Neuronal stem cell (in vitro differentiated cells): ENCODE data around the gene WASHC4.
"Not testable (repeated sequence)": the region's sequence is repeated elsewhere in the genome, so short reads cannot be mapped to it uniquely, and the experiment has no call there.

Experiments
- DNase-seq: peaks from one replicate; pipeline ENCODE4 v3.0.0-alpha.2; 2013; ENCODE audit warnings: low spot score
- H2AFZ ChIP-seq: one replicate; pipeline ENCODE4 v1.6.1; 2013; ENCODE audit warnings: mild to moderate bottlenecking, low read length, inconsistent platforms
- H2AK5ac ChIP-seq: 2 replicates; pipeline ENCODE4 v1.6.1; 2013; ENCODE audit warnings: low read depth, mild to moderate bottlenecking, inconsistent platforms, low read length, moderate library complexity, mixed read lengths
- H2BK120ac ChIP-seq: 2 replicates; pipeline ENCODE4 v1.6.1; 2013; ENCODE audit warnings: low read depth, mild to moderate bottlenecking, inconsistent platforms, low read length, moderate library complexity, mixed read lengths
- H2BK12ac ChIP-seq: one replicate; pipeline ENCODE4 v1.6.1; 2013; ENCODE audit warnings: low read length, inconsistent platforms
- H2BK15ac ChIP-seq: 2 replicates; pipeline ENCODE4 v1.6.1; 2013; ENCODE audit warnings: mild to moderate bottlenecking, low read length, inconsistent platforms, mixed read lengths
- H2BK5ac ChIP-seq: one replicate; pipeline ENCODE4 v1.6.1; 2013; ENCODE audit warnings: inconsistent platforms, mild to moderate bottlenecking, low read length, moderate library complexity
- H3K14ac ChIP-seq: one replicate; pipeline ENCODE4 v1.6.1; 2013; ENCODE audit warnings: low read length, inconsistent platforms
- H3K18ac ChIP-seq: 2 replicates; pipeline ENCODE4 v1.6.1; 2013; ENCODE audit warnings: low read length, inconsistent platforms
- H3K23ac ChIP-seq: 2 replicates; pipeline ENCODE4 v1.6.1; 2013; ENCODE audit warnings: low read depth, mild to moderate bottlenecking, mixed read lengths, low read length, inconsistent platforms; ENCODE audit not compliant: poor library complexity
- H3K27ac ChIP-seq: replicated peaks from 3 replicates; pipeline ENCODE4 v1.5.1; 2013; ENCODE audit warnings: low read length, inconsistent platforms
- H3K27me3 ChIP-seq, 3 experiments: 2 replicates each; pipeline ENCODE4 v1.6.1; 2013; ENCODE audit warnings: low read length in 3 of 3, mild to moderate bottlenecking in 2 of 3, inconsistent platforms in 1 of 3, low read depth in 1 of 3, mixed read lengths in 1 of 3, moderate library complexity in 1 of 3; ENCODE audit not compliant: control insufficient read depth in 3 of 3, insufficient read depth in 3 of 3
- H3K36me3 ChIP-seq, 2 donors: replicated peaks in 1 of 2; 2 replicates each; pipeline ENCODE4 v1.6.1; 2013; ENCODE audit warnings: low read length in 2 of 2; ENCODE audit not compliant: control insufficient read depth in 2 of 2, insufficient read depth in 2 of 2
- H3K4ac ChIP-seq: 2 replicates; pipeline ENCODE4 v1.6.1; 2013; ENCODE audit warnings: inconsistent platforms, mild to moderate bottlenecking, low read length, moderate library complexity
- H3K4me1 ChIP-seq, 2 donors: 1 replicate in 1 of 2; 2 replicates in 1 of 2; pipeline ENCODE4 v1.6.1; 2013; ENCODE audit warnings: low read length in 2 of 2, low read depth in 1 of 2; ENCODE audit not compliant: control insufficient read depth in 2 of 2, insufficient read depth in 1 of 2
- H3K4me2 ChIP-seq: one replicate; pipeline ENCODE4 v1.6.1; 2013; ENCODE audit warnings: mild to moderate bottlenecking, low read length, inconsistent platforms; ENCODE audit not compliant: insufficient read depth, poor library complexity, severe bottlenecking
- H3K4me3 ChIP-seq, 2 donors: 2 replicates each; pipeline ENCODE4 v1.5.1; 2013; ENCODE audit warnings: low read length in 2 of 2, mild to moderate bottlenecking in 2 of 2, inconsistent platforms in 1 of 2, moderate library complexity in 1 of 2
- H3K79me1 ChIP-seq: one replicate; pipeline ENCODE4 v1.6.1; 2013; ENCODE audit warnings: low read depth, mild to moderate bottlenecking, inconsistent platforms, low read length, moderate library complexity
- H3K9ac ChIP-seq: one replicate; pipeline ENCODE4 v1.6.1; 2013; ENCODE audit warnings: mild to moderate bottlenecking, low read depth, low read length, inconsistent platforms; ENCODE audit not compliant: poor library complexity
- H3K9me3 ChIP-seq, 2 donors: replicated peaks in 1 of 2; 2 replicates each; pipeline versions ENCODE3 to v1.6.1; 2013; ENCODE audit warnings: low read length in 2 of 2, mild to moderate bottlenecking in 2 of 2, inconsistent platforms in 1 of 2, low read depth in 1 of 2, mixed read lengths in 1 of 2, moderate library complexity in 1 of 2; ENCODE audit not compliant: control insufficient read depth in 2 of 2, insufficient read depth in 1 of 2
- H4K8ac ChIP-seq: one replicate; pipeline ENCODE4 v1.6.1; 2013; ENCODE audit warnings: low read depth, mild to moderate bottlenecking, inconsistent platforms, low read length, moderate library complexity
- H4K91ac ChIP-seq: one replicate; pipeline ENCODE4 v1.6.1; 2013; ENCODE audit warnings: low read length, low read depth, mild to moderate bottlenecking, inconsistent platforms; ENCODE audit not compliant: poor library complexity
- WGBS, 2 donors: extraction: QIAGEN DNeasy Blood & Tissue Kit; methylation state at CpG; one replicate each; pipeline ENCODE4 v1.1.7; 2013; ENCODE audit warnings: missing lambda C conversion rate in 2 of 2, mixed read lengths in 1 of 2; ENCODE audit not compliant: insufficient read length in 2 of 2, insufficient replicate concordance in 1 of 2; ENCODE audit errors: extremely low coverage in 2 of 2; 5-methylcytosine and 5-hydroxymethylcytosine counted together

The WASHC4 gene

DNA sequence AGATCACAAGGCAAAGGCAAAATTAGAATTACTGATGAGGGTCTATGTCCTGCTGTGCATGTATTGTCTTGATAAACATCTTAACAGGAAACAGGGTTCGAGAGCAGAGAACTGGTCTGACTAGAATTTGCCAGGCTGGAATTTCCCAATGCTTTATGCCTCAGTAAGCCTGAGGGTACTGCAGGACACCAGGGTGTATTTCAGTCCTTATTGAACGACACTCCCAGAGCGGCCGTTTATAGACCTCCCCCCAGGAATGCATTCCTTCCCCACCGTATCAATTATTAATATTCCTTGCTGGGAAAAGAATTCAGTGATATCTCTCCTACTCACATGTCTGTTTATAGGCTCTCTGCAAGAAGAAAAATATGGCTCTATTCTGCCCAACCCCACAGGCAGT lies 12.2 kb upstream of the WASHC4 start:
- not testable (repeated sequence) for H3K4me2 ChIP-seq, H3K79me1 ChIP-seq, H2BK12ac ChIP-seq, H3K9ac ChIP-seq, H2AK5ac ChIP-seq, H3K4ac ChIP-seq, H3K27ac ChIP-seq, H3K14ac ChIP-seq, H2AFZ ChIP-seq, DNase-seq, H4K91ac ChIP-seq, H2BK15ac ChIP-seq, H3K9me3 ChIP-seq, H3K23ac ChIP-seq, H2BK5ac ChIP-seq, H2BK120ac ChIP-seq, H3K4me1 ChIP-seq, H3K4me3 ChIP-seq, H3K18ac ChIP-seq, H3K36me3 ChIP-seq, H4K8ac ChIP-seq
- WGBS, 2 donors: no CpG with 5 or more reads among the region's 5 CpGs
- H3K27me3 ChIP-seq: peaks cover 0 to 11% (median 0%) of the 10 kb centered on the region in 3 experiments

DNA sequence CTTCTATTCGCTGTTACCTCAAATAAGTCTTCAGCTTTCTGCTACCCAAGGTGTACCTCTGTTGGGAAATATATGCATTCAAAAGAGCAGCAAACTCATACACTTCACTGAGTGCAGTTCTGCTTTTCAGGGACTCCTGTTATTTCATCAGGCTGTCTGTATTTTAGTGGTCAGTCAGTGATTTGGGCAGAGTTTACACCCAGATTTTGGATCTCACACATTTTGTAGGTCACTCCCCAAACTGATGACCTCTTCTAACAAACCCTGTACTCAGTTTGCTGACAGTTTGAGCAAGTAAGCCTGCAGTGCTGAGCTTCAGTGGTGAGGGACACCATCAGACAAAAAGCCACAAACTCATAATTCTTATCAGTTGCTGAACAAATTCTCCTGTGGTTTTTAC lies 8.2 kb upstream of the WASHC4 start:
- no peak overlapping the region for H3K23ac ChIP-seq
- no peak overlapping the region for H3K4ac ChIP-seq
- no peak for DNase-seq
- H3K9ac ChIP-seq: no peak overlapping the region
- no peak overlapping the region for H2BK12ac ChIP-seq
- no peak overlapping the region for H3K4me3 ChIP-seq
- H3K18ac ChIP-seq: no peak overlapping the region
- no peaks in the 10 kb centered on the region for H3K4me1 ChIP-seq
- no peak overlapping the region for H2BK120ac ChIP-seq
- H2AK5ac ChIP-seq: no peak overlapping the region
- H3K79me1 ChIP-seq: no peaks in the 10 kb centered on the region
- no peak overlapping the region for H3K14ac ChIP-seq
- H4K8ac ChIP-seq: no peak overlapping the region
- H3K27me3 ChIP-seq: no peaks in the 10 kb centered on the region
- H3K27ac ChIP-seq: no peak overlapping the region
- no peak overlapping the region for H2BK5ac ChIP-seq
- H3K9me3 ChIP-seq: peaks cover 0 to 3% of the 10 kb centered on the region in 2 donors
- no peak overlapping the region for H4K91ac ChIP-seq
- H2AFZ ChIP-seq: no peak overlapping the region
- no peak overlapping the region for H2BK15ac ChIP-seq
- H3K36me3 ChIP-seq: no peaks in the 10 kb centered on the region
- no CpG with 5 or more reads among the region's 1 CpG for WGBS, 2 donors
- H3K4me2 ChIP-seq: no peak overlapping the region

DNA sequence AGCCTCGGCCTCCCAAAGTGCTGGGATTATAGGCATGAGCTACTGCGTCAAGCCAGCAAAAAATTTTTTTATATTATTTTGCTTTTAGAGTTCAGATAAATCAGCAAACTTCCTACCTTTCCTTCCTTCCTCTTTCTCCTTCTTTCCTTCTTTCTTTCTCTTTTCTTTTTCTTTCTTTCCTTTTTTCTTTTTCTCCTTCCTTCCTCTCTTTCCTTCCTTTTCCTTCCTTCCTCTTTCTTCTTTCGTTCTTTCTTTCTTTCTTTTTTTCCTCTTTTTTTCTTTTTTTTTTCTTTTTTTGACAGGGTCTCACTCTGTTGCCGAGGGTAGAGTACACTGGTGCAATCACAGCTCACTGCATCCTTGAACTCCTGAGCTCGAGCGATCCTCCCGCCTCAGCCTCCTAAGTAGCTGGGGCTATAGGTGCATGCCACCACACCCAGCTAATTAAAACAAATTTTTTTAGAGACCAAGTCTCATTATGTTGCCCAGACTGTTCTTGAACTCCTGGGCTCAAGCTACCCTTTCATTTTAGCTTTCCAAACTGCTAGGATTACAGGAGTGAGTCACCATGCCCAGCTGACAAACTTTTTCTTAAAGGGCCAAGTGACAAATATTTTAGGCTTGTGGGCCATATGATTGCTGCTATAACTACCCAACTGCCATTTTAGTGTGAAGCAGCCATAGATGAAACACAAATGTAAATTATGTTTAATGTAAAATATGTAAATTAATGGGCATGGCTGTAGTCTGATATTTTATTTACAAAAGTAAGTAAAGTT lies 7.1 kb upstream of the WASHC4 start:
- H3K9ac ChIP-seq: no peak overlapping the region
- no peak overlapping the region for H3K4me3 ChIP-seq
- no peak overlapping the region for H3K23ac ChIP-seq
- no peaks in the 10 kb centered on the region for H3K79me1 ChIP-seq
- no peak overlapping the region for H3K18ac ChIP-seq
- H4K8ac ChIP-seq: no peak overlapping the region
- H4K91ac ChIP-seq: no peak overlapping the region
- H3K9me3 ChIP-seq: no peaks in the 10 kb centered on the region
- H2BK5ac ChIP-seq: no peak overlapping the region
- no peak overlapping the region for H2AK5ac ChIP-seq
- no peak overlapping the region for H2BK15ac ChIP-seq
- no peak overlapping the region for H2BK120ac ChIP-seq
- no peaks in the 10 kb centered on the region for H3K36me3 ChIP-seq
- WGBS, 2 donors: no CpG with 5 or more reads among the region's 7 CpGs
- H3K27ac ChIP-seq: no peak overlapping the region
- H3K27me3 ChIP-seq: no peaks in the 10 kb centered on the region
- no peak overlapping the region for H3K4me2 ChIP-seq
- no peak overlapping the region for H2AFZ ChIP-seq
- H3K14ac ChIP-seq: no peak overlapping the region
- H3K4me1 ChIP-seq: no peaks in the 10 kb centered on the region
- no peak overlapping the region for H2BK12ac ChIP-seq
- no peak overlapping the region for H3K4ac ChIP-seq
- no peak for DNase-seq

DNA sequence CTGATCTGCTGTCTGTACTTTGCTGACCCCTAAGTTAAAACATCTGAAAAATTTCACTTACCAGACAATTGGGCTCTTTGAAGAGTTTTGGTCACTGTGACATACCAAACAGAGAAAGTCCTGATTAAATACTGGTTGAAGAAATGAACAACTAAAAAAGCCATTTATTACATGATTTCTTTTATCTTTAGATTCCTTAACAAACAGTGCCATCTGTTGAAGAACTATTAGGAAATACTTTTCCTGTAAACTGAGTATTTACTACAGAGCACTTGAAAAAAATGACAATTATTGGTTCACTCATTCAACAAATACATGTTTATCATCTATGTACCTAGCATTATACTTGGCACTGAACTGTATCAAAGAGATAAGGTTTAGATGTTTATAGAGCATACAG lies 6.5 kb upstream of the WASHC4 start:
- Histone ChIP-seq H3K79me1 (no peaks in the 10 kb centered on the region), H4K91ac (no peak overlapping the region), H3K18ac (no peak overlapping the region), H2AFZ (no peak overlapping the region), H3K27ac (no peak overlapping the region), H3K36me3 (no peaks in the 10 kb centered on the region), H3K9me3 (no peaks in the 10 kb centered on the region), H2BK120ac (no peak overlapping the region), H2BK5ac (no peak overlapping the region), H3K4ac (no peak overlapping the region), H3K27me3 (no peaks in the 10 kb centered on the region), H3K23ac (no peak overlapping the region), H3K4me1 (no peaks in the 10 kb centered on the region), H4K8ac (no peak overlapping the region), H2BK12ac (no peak overlapping the region), H3K9ac (no peak overlapping the region), H3K4me2 (no peak overlapping the region), H3K4me3 (no peak overlapping the region), H2AK5ac (no peak overlapping the region), H2BK15ac (no peak overlapping the region), H3K14ac (no peak overlapping the region)
- DNase-seq: no peak
